ENCODE data around the gene SACM1L.
A peak's percentile ranks its signal among the peaks of the same experiment; 100 is the strongest.
"Not testable (repeated sequence)": the region's sequence is repeated elsewhere in the genome, so short reads cannot be mapped to it uniquely, and the experiment has no call there.

SACM1L gene

DNA sequence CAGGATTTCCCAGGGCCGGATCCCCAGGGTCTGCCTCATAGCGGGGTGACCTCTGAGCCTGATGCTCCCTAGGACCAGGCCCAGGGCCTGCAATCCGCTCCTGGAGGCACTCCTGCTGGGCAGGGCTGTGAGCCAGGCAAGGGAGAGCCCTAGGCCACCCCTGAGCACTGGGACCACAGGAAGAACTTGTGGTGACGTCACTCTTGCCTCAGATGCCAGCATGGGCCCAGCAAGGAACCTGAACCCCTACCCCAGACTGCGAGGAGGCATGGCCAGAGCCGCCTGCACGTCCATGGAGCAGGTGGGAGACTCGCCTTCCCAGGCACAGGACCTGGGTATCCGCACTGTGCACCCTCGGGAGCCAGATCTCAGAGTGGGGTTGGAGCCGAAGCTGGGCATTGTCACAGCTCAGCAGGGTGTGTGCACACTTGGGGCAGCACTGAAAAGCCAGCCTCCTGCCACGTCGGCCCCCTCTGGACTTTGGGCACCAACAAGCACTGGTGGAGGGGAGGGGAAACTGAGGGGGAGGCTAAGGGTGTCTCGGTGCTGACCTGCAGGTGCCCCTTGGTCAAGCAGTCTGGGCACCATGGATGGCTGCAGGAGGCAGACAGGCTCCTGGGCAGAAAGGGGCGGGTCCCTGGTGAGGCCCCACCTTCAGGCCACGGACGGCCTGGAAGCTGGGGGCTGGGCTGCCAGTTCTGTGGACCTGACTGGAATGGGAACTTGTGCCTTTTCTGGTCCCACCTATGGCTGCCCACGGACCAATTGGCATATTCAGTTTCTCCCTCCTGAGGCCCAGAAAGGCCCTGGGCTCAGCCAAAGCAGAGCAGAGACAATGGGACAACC, 57.8 kb downstream of the SACM1L start:
- no peak for DNase-seq

- DNase-seq, result no peak
Observed at GRCh38 chr3:45748068-45748467, 58.9 kb downstream of the SACM1L start.

DNA sequence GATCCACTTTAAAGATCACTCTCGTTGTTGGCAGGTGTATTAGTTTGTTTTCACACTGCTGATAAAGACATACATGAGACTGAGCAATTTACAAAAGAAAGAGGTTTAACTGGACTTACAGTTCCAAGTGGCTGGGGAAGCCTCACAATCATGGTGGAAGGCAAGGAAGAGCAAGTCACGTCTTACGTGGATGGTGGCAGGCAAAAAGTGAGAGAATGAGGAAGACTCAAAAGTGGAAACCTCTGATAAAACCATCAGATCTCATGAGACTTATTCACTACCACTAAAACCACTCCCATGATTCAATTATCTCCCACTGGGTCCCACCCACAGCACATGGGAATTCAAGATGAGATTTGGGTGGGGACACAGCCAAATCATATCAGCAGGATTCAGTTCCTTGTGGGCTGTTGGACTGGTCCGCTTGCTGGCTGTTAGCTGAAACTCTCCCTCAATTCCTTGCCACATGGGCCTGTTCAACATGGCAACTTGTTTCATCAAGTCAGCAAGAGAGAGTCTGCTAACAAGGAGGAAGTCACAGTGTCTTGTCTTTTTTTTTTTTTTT, 59.9 kb downstream of the SACM1L start:
- DNase-seq, result not testable (repeated sequence)

GRCh38 chr3:45749880-45750279, 60.7 kb downstream of the SACM1L start:
- no peak for DNase-seq

DNA sequence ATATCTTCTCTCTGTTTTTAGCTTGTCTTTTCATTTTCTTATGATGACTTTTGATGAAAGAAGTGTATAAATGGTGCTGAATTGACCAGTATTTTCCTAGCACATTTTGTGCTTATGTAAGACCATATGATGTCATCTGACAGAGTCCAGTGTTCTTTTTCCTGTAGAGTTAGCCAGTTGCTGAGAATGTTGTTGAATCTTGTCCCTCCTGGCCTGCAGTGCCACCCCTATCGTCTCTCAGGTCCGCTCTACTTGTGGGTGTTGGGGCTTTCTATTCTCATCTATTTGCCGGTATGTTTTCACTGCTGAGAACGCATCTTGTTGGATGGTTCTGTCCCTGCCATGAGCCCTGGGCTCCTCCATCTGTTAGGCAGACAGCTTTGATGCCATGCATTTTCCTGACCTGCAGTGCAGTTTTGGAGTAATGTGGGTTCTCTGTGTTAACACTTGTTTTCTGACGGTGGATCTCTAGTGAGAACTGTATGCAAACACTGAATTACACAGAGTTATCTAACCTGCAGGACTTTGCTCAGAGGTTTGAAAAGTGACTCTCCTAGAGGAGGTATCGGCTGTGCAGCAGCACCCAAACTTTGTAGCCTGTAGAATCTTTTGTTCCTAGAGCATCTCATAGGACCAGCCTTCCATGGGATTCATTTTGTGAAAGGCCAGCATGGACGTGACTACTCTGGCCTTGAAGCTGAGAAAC, 62.5 kb downstream of the SACM1L start:
- DNase-seq, result no peak

GRCh38 chr3:45753095-45753494, 63.9 kb downstream of the SACM1L start:
- DNase-seq, result no peak

DNA sequence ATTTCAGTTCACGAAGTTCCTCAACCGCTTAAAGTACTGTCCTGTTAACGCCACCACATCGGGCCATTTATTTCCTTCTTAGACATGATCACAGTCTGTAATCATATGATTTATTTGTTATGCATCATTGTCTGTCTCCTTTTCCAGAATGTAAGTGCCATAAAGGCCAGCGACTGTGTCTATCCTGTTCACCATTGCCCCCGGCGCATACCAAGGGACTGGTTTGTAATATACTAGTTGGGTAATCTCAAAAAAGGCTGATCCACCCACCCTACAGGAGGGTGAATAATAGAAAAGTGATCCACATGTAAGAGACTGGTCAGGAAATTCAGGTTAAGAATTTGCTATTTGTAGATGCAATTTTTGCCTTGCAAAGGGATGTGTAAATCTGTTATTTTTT, 65.3 kb downstream of the SACM1L start:
- no peak for DNase-seq

DNA sequence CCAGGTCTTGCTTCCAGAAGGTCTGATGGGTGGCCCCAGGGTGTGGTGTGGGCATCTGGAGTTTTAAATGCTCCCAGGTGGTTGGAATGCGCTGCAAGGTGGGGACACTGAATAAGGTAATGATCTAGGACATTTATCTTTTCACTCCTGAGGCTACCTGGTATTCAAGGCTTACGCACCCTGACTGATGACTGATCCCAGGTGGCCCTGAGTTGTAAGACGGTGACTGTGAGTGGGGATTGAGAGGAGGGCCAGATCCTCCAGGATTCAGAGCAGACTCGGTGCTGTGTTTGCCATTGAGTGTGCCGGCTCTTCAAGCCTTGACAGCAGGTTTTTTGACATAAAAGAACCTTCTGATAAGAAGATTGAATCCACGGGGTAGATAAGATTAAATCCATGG, 66.9 kb downstream of the SACM1L start:
- DNase-seq, result no peak

DNA sequence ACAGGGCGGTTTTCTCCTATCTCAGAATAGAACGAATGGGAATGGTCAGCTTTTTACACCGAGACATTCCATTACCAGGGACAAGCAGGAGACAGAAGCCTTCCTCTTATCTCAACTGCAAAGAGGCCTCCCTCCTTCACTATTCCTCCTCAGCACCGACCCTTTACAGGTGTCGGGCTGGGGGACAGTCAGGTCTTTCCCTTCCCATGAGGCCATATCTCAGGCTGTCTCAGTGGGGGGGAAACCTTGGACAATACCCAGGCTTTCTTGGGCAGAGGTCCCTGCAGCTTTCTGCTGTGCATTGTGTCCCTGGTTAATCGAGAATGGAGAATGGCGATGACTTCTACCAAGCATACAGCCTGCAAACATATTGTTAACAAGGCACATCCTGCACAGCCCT, 67.9 kb downstream of the SACM1L start:
- DNase-seq, result not testable (repeated sequence)

- no peak for DNase-seq
Observed at GRCh38 chr3:45758871-45759270, 69.7 kb downstream of the SACM1L start.

DNA sequence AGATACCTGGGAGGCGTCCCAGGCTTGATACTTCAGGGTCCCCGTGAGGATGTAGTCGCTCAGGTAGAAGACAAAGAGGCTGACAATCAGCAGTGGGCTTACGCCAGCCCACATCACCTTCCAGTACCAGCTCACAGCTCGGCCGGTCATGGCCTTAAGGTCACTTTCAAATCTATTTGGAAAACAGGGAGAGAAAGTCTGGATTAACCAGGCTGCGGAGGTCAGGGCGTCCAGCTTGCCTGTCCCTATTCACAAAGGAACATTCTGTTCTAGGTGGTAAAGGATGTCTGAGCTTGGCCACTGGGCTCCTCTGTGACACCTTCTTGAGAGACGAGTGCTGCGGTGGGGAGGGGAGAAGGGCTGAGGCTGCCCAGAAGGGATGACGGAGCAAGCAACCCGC, 70.7 kb downstream of the SACM1L start:
- DNase-seq, result no peak

DNA sequence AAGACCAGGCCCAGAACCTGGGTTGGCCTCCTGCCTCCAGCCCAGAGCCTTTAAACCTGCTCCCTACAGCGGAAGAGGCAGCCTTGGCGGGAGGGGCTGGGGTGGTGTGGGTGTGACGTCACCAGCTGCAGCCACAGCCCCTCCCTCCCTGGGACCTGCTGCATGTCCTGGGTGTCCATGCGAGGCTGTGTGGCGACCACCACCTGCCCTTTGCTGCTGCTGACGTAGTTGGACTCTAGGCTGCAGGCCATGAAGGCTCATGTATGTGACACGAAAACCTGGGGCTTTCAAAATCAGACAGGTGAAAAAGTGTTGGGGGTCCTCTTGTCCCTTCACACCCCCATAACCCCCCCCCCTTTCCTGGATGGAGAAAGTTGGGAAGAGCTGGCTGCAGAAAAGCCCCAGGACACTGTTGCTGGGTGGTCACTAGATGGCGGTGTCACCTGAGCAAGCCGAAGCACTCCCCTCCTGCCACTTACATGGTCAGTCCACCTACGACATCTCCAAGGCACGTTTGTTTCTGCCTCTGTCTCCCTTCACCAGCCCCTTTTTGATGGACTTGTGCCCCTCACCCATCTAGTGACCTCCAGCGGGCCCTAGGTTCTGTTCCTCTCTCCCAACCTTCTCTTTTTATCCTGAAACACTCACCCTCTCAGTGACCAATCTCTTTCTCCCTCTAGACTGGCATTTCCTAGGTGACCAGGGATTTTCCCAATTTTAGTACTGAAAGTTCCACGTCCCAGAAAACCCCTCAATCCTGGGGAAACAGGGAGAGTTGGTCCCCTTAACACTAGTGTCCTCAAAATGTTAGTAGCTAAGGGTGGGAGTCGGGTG, 71.9 kb downstream of the SACM1L start:
- DNase-seq, result peak; percentile 84

DNA sequence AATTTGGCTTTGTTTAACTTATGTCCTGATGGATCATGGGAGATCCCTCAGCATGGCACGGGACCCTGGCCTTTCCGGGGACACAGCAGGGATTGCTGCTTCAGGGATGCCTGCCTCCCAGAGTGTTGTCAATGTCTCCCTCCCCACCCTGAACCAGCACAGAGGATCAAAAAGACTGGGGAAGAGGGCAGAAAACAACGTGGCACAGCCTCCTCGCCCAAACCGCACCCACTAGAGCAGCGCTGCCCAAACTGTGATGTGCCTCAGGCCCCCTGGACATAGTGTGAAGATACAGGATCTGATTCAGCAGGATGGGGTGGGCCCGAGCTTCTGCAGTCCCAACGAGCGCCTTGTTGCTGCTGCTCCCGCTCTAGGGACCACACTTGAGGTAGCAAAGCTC, 72.6 kb downstream of the SACM1L start:
- no peak for DNase-seq

DNA sequence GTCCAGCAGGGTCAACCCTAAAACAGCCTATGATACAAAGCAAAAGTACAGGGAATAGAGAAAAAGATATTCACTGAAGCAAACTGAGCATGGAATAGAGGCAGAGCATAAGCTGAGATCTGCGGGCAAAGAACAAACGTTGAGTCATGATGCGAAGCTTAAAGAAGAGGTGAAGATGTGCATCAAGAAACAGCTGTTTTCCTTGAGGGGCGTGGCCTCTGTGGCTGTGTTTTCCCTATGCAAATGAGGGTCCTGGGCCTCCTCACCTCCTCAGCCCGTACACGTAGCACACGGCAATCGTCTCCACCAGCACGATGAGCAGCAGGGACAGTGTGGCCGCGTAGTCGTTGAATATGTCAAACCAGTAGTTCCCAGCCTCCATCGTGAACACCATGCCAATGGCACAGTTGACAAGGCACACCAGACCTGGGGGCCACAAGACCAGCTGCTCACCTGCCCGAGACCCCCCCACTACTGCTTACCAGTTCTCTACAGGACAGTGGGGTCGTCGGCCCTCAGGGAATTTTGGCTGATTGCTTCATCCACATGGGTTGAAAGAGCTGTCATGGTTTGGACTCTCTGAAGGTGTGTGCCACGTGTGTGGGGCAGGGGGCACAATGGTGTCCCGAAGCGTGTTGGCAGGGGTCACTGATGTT, 73.6 kb downstream of the SACM1L start:
- DNase-seq, result no peak

GRCh38 chr3:45763303-45763675, 74.1 kb downstream of the SACM1L start:
- DNase-seq, result no peak

DNA sequence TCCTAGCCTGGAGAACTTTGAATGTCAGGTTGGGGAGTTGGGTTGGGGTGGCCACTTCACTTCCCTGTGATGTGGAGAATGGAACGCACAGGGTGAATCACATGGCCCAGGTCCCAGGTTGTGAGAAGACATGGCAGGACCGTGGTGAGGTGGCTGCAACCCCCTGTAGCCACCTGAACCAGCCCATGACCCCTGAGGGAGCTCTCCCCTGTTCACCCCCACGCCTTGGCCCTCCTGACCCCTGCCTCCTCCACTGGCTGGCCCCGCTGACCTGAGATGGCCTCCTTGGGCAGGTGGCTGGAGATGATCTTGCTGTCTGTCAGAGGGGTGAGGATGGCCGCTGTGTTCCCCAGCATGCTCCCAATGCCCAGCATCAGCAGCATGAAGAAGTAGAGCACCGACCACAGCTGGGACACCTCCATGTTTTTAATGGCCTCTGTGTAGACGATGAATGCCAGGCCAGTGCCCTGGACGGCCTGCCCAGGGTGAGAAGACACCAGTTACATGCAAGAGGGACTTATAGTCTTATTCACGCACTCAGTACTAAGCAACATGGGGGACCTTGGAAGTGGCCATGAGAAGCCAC, 76.2 kb downstream of the SACM1L start:
- DNase-seq, result no peak

- DNase-seq, result no peak
Observed at GRCh38 chr3:45765958-45766357, 76.8 kb downstream of the SACM1L start.

DNA sequence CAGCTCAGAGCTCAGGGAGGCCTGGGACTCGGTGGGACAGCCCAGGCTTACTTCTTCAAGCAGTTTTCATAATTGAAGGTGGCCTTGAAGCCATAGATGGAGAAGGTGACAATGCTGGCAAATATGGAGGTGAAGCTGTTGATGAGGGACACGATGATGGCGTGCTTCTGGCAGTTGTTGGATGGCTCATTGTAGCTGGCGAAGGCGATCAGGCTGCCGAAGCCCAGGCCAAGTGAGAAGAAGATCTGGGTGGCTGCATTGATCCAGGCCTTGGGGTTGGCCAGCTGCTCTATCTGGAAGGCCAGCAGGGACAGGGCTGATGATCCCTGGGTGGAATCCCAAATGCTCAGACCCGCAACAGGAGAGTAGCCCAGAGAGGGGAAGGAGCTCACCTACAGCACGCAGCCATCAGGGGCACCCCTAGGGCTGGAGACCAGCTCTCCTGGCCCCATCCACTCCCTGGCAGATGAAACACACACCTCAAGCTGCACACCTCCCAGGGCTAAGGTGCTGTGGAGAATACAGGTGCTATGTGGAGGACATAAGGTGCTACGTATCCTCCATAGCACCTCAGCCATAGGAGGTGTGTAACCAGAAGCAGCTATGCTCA, 82.1 kb downstream of the SACM1L start:
- no peak for DNase-seq

- no peak for DNase-seq
Observed at GRCh38 chr3:45771831-45772230, 82.6 kb downstream of the SACM1L start.

DNA sequence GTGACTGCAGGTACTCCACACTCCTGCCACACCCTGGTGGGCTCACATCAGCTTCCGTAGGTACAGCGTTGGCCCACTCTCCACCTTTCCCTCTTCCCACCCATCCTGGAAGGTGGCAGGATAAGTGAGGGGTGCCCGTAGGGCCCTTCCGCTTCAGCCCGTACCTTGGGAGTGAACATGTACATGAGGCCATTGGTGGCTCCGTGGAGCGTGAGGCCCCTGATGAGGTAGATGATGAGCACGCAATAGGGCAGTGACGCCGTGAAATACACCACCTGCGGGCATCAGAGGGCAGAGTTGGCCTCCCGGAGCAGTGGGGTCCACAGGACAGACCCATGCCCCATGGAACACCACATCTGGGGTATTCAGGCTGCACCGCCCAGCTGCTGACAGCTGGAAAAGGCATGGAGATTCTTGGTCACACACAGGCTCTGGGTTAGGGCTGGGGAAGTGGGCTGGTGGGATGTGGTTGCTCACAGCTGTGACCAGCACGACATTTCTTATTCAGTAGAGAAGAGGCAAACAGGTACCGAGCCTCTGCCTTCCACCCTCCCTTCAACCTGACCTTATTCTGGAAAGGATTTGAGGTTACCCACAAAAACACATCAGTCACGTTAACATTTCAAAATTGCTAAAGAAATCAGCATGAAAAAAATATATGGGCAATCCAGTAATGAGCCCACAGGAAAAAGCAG, 83.3 kb downstream of the SACM1L start:
- DNase-seq, result no peak

DNA sequence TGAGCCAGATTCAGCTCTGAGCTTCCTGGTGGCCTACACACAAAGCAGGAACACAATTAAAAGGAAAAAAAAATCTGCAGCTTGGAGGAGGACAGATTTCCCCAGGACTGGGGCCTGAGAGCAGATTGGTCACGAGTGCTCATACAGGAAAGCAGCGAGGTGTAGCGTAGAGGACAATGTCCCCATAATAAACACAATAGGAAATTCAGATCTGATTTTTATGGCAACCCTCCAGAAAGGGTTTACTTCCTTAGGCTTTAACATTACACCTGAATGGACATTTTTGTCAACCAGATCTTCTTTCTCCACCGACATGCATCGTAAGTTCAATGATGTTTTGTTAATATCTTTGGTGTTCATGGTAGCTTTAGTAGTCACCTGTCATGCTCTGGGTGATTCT, 83.9 kb downstream of the SACM1L start:
- no peak for DNase-seq

Measured in 8988T (cell line).